Cardiac muscle cell (in vitro differentiated cells and primary cell): ENCODE measurements around the gene UROS. TPM values are rescaled to one million over a fixed set of nuclear protein-coding genes. Genes with fewer than 3 reads are reported as not detected.
A peak's percentile ranks its signal among the peaks of the same experiment; 100 is the strongest.

Experiments
- DNase-seq, 2 donors: peaks; one replicate each; pipeline versions ENCODE4 v3.0.0 to v3.0.0-alpha.2; 2010 to 2017; ENCODE audit warnings: low read depth in 1 of 2, low spot score in 1 of 2
- H3K27ac ChIP-seq: fragments of 200-600 bp; sonication (generic); 2 replicates; pipeline ENCODE4 v1.5.1; 2016
- H3K27me3 ChIP-seq: fragments of 200-600 bp; sonication (generic); 2 replicates; pipeline ENCODE4 v1.6.0; 2016; ENCODE audit warnings: control low read depth
- H3K36me3 ChIP-seq: fragments of 200-600 bp; sonication (generic); 2 replicates; pipeline ENCODE4 v1.5.1; 2016; ENCODE audit warnings: control low read depth
- H3K4me1 ChIP-seq: fragments of 200-600 bp; sonication (generic); 2 replicates; pipeline ENCODE4 v1.8.1; 2017; ENCODE audit warnings: low read depth, mild to moderate bottlenecking, mixed run types
- H3K4me3 ChIP-seq: fragments of 200-600 bp; sonication (generic); 2 replicates; pipeline ENCODE4 v1.5.1; 2016; ENCODE audit warnings: mild to moderate bottlenecking
- H3K9me3 ChIP-seq: fragments of 200-600 bp; sonication (generic); 2 replicates; pipeline ENCODE4 v1.5.1; 2017; ENCODE audit warnings: low read depth, mild to moderate bottlenecking, control low read depth
- polyA plus RNA-seq: library from polyadenylated mRNA; unstranded; fragments of >200 nt; fragmentation: Nextera tagmentation; extraction: Ambion mirVana; gene quantifications from 2 replicates; pipeline ENCODE4 v1.2.1, GENCODE V29; 2016
- total RNA-seq: library from RNA; depleted of rRNA; stranded (reverse); fragments of >200 nt; gene quantifications from 2 replicates; pipeline ENCODE4 v1.2.3, GENCODE V29; 2016
- TF ChIP-seq, protein P1 (sequence below): IDR thresholded peaks from 2 replicates; pipeline ENCODE4 v1.5.1; 2012; ENCODE audit warnings: low read depth, mild to moderate bottlenecking, low read length

The UROS gene
- total RNA-seq (88.4 and 121 TPM in 2 replicates), polyA plus RNA-seq (160 and 211 TPM in 2 replicates)

DNA sequence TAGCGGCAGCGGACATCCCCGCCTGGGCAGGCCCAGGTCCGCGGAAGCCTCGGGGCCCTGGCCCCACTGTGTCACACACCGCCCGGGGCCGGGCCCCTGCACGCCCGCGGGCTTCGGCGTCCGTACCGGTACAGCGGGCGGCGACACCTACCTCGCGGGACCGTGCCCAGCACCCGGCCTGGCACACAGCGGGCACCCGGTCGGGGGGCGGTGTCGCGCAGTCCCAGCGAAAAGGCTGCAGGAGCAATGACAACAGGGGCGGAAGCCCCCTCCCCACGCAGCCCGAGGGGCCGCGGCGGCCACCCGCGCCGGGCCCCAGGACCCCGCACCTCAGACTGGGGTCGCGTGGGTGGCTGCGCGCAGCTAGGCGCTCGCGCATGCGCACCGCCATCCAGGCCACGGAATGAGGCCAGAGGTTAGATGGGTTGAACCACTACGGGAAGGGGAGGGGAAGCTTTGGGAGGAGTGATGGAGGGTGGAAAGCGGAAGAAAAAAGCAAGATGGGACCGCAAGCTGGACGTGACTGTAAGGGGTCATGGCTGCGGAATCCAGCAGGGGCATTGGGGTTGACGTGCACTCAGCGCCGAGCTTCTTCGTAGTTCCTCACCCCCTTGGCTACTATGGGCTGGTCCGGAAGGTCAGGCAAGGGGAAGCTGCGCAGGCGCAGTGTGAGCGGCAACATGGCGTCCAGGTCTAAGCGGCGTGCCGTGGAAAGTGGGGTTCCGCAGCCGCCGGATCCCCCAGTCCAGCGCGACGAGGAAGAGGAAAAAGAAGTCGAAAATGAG, at the start of gene UROS, which contains the start of gene BCCIP:
TSS of gene UROS (minus strand) at position 381 of the 785 bp plus-strand sequence. CDS start 6,759 bp downstream, outside the sequence.
TSS of gene BCCIP (plus strand) at position 669 of the 785 bp plus-strand sequence. CDS start at position 681, 12 bp downstream.
- peak; percentile 93 to 95 for DNase-seq
- H3K9me3 ChIP-seq = no peaks in the 10 kb centered on the region
- H3K4me1 ChIP-seq = peaks cover 5% of the 10 kb centered on the region
- peak within 1 kb of the TSS; percentile 98 for H3K27ac ChIP-seq
- H3K36me3 ChIP-seq = peaks cover 6% of the 10 kb centered on the region
- peak within 1 kb of the TSS; percentile 87 for H3K4me3 ChIP-seq
- H3K27me3 ChIP-seq = no peaks in the 10 kb centered on the region
- TF ChIP-seq, protein P1, sequence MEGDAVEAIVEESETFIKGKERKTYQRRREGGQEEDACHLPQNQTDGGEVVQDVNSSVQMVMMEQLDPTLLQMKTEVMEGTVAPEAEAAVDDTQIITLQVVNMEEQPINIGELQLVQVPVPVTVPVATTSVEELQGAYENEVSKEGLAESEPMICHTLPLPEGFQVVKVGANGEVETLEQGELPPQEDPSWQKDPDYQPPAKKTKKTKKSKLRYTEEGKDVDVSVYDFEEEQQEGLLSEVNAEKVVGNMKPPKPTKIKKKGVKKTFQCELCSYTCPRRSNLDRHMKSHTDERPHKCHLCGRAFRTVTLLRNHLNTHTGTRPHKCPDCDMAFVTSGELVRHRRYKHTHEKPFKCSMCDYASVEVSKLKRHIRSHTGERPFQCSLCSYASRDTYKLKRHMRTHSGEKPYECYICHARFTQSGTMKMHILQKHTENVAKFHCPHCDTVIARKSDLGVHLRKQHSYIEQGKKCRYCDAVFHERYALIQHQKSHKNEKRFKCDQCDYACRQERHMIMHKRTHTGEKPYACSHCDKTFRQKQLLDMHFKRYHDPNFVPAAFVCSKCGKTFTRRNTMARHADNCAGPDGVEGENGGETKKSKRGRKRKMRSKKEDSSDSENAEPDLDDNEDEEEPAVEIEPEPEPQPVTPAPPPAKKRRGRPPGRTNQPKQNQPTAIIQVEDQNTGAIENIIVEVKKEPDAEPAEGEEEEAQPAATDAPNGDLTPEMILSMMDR = no peak

DNA sequence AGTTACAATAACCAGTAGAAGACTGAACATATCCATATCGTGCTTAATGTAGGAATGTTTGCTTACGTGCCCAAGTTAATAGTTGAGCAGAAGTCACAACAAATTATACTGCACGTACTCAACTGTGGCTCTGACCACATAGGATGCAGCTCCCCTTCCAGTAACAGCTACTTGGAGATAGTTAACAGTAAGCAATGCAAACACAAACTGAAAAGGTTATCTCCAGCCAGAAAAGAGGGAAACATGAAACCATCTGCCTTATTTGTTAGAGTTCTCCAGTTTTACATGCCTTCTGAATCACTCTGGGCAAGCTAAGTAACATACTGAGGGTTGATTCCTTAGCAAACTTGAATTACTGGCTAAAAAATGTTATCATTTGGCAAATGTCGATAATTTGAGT, 48.3 kb upstream of the UROS start:
- Histone ChIP-seq H3K27me3 (no peaks in the 10 kb centered on the region), H3K4me3 (no peak overlapping the region), H3K4me1 (no peaks in the 10 kb centered on the region), H3K27ac (peak overlapping the region; percentile 62), H3K9me3 (no peaks in the 10 kb centered on the region), H3K36me3 (peaks cover 5% of the 10 kb centered on the region)
- TF ChIP-seq, protein P1 = no peak
- DNase-seq = no peak

DNA sequence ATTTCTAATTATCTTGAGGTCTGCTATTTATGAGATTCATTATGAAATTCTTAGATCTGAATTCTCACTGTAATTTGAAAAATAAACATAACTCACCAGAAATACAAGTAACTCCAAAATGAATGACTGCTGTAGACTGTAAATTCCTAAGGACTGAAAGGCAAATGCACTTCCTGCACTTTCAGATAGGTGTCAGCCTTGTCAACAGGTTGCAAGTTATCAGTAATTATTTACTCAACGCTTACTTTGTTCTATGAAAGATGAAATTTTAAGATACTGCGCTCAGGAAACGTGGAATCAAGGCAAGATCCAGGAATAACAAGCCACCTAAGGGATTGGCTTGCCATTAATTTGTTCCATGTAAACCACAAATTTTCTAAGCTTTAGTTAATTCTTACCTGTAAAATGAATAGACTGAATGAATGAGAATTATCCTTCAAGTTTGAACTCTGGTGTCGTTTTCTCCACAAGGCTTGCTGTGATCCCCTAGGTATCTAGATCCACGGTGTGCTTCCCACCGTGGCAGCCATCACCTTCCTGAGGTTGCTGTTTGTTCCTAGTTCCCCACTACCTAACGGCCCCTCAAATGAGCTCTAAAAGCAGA, 45.4 kb upstream of the UROS start:
- peak; percentile 35 to 59 for DNase-seq
- TF ChIP-seq, protein P1 = peak; percentile 74
- H3K4me1 ChIP-seq = no peaks in the 10 kb centered on the region
- no peak overlapping the region for H3K4me3 ChIP-seq
- H3K36me3 ChIP-seq = peaks cover 10% of the 10 kb centered on the region
- no peaks in the 10 kb centered on the region for H3K27me3 ChIP-seq
- no peaks in the 10 kb centered on the region for H3K9me3 ChIP-seq
- H3K27ac ChIP-seq = no peak overlapping the region

DNA sequence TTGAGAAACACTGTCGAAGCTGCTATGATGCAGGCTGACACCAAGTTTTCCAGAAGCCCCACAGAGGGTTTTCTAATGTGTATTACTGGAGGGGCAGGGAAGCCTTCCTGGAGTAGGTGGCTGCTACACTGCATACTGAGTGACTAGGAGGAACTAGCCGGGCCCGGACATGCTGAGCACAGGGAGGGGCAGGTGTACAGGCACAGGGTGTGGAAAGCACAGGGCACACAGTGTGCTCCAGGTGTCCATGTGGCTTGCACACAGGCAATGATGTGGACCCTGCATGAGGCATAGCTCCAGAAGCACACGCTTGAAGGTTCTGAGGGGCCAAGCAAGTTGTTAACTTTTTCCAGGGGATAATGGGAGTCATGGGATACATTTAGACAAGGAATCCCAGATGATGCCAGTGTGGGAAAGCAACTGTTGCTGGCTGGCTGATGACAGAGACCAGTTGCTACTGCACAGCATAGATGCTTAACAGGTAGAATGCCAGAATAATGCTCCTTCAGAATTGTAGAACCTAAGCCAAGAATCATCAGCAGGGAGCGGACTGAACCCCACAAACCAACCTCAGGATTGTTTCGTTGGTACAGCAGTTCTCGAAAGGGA, 43.5 kb upstream of the UROS start:
- Histone ChIP-seq H3K9me3 (no peaks in the 10 kb centered on the region), H3K27me3 (no peaks in the 10 kb centered on the region), H3K36me3 (peaks cover 10% of the 10 kb centered on the region), H3K27ac (no peak overlapping the region), H3K4me1 (no peaks in the 10 kb centered on the region), H3K4me3 (no peak overlapping the region)
- TF ChIP-seq, protein P1 = no peak
- DNase-seq = no peak

DNA sequence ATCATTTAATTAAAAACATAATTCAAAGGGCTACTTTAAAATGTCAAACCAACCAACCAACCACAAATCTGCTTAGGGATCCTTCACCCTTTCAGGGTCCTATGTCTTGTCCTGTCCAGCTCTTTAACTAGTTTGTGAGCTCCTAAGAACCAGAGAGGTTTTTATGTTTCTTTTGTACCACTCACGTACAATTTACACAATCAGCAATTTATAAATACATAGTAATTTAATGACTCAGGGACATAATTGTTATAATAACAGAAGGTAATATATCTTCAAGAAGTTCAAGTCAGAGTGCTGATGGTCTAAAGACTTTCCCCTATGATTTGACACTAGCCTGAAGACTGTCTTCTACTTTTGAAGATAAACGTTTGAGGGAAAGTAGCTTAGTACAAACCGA, 42.1 kb upstream of the UROS start:
- TF ChIP-seq, protein P1 = no peak
- H3K36me3 ChIP-seq = peaks cover 10% of the 10 kb centered on the region
- no peaks in the 10 kb centered on the region for H3K27me3 ChIP-seq
- no peak overlapping the region for H3K4me3 ChIP-seq
- no peak overlapping the region for H3K27ac ChIP-seq
- H3K4me1 ChIP-seq = no peaks in the 10 kb centered on the region
- H3K9me3 ChIP-seq = no peaks in the 10 kb centered on the region
- DNase-seq = no peak
